Skeletal muscle tissue (tissue), 4 donors: ENCODE results near the gene DLGAP1. TPM values are rescaled to one million over a fixed set of nuclear protein-coding genes. Genes with fewer than 3 reads are reported as not detected.

Experiments used
- H3K27ac ChIP-seq: one replicate; pipeline ENCODE4 v1.7.0; 2013; ENCODE audit warnings: mild to moderate bottlenecking, low read depth, low read length, inconsistent platforms
- H3K27me3 ChIP-seq, 3 donors: one replicate each; pipeline ENCODE4 v1.7.0; 2013; ENCODE audit warnings: low read length in 3 of 3; ENCODE audit not compliant: control insufficient read depth in 3 of 3, insufficient read depth in 3 of 3
- H3K36me3 ChIP-seq, 3 donors: one replicate each; pipeline ENCODE4 v1.7.0; 2013; ENCODE audit warnings: low read length in 3 of 3; ENCODE audit not compliant: control insufficient read depth in 3 of 3, insufficient read depth in 3 of 3
- H3K4me1 ChIP-seq, 3 donors: one replicate each; pipeline ENCODE4 v1.7.0; 2013; ENCODE audit warnings: low read length in 3 of 3, mild to moderate bottlenecking in 3 of 3; ENCODE audit not compliant: control insufficient read depth in 3 of 3, insufficient read depth in 3 of 3
- H3K4me3 ChIP-seq, 3 donors: one replicate each; pipeline ENCODE4 v1.7.0; 2013; ENCODE audit warnings: low read length in 3 of 3
- H3K9ac ChIP-seq, 3 donors: one replicate each; pipeline ENCODE4 v1.7.0; 2013; ENCODE audit warnings: low read length in 3 of 3, mild to moderate bottlenecking in 3 of 3, moderate library complexity in 2 of 3, low read depth in 1 of 3
- H3K9me3 ChIP-seq, 3 donors: one replicate each; pipeline ENCODE4 v1.7.0; 2013; ENCODE audit warnings: low read length in 3 of 3; ENCODE audit not compliant: control insufficient read depth in 3 of 3
- total RNA-seq: library from RNA; depleted of rRNA; stranded (reverse); fragments of >200 nt; gene quantifications from one replicate; pipeline ENCODE4 v1.2.3, GENCODE V29; 2014
- donor health status: Osteomylitis.

DLGAP1 gene
- total RNA-seq, 1 donor from 2014 or later, result 0.52 TPM

GRCh38 chr18:3679241-3679640 is 775.9 kb downstream of the DLGAP1 start:
- Histone ChIP-seq H3K4me1 (no peaks in the 10 kb centered on the region), H3K4me3 (no peak overlapping the region), H3K27me3 (no peaks in the 10 kb centered on the region), H3K9ac (no peak overlapping the region), H3K9me3 (no peaks in the 10 kb centered on the region), H3K27ac (no peak overlapping the region), H3K36me3 (no peaks in the 10 kb centered on the region)

DNA sequence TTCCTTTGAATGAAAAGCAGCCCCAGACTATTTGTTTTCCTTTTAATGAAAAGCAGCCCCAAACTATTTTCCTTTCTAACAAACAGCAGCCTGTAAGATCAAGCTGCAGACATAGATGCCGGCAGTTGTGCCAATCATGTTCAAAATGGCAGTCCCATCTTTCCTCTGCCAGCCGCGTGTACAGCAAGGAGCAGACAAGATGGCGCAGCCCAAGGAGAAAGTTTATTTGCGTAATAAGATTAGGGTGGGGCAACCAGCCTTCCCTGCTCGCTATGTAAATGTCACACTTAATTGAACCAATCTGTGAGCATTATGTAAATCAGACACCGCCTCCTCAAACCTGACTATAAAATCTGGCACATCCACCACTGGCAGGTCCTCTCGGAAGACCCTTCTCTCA is 779.1 kb downstream of the DLGAP1 start:
- Histone ChIP-seq H3K4me3 (no peak overlapping the region), H3K9me3 (no peaks in the 10 kb centered on the region), H3K27me3 (no peaks in the 10 kb centered on the region), H3K36me3 (no peaks in the 10 kb centered on the region), H3K27ac (no peak overlapping the region), H3K4me1 (no peaks in the 10 kb centered on the region), H3K9ac (no peak overlapping the region)

DNA sequence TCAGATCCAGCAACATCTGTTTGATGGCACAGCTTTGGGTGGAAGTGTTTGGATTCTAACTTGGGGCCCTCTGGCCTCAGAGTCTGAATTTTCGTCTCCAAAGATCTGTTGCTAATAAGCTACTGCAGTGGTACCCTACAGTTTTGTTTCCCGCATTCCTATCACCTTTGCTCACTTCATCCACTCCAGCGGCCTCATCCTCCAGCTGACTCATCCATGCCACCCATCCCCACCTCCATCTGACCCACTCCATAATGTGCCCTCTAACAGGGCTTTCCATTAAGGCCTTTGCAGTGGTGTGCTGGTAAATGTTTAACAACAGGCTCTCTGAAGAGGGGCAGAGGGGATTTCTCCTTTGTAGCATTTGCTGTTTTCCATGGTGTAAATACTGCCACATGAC is 779.7 kb downstream of the DLGAP1 start:
- Histone ChIP-seq H3K9ac (no peak overlapping the region), H3K4me3 (no peak overlapping the region), H3K36me3 (no peaks in the 10 kb centered on the region), H3K4me1 (no peaks in the 10 kb centered on the region), H3K9me3 (no peaks in the 10 kb centered on the region), H3K27me3 (no peaks in the 10 kb centered on the region), H3K27ac (no peak overlapping the region)

DNA sequence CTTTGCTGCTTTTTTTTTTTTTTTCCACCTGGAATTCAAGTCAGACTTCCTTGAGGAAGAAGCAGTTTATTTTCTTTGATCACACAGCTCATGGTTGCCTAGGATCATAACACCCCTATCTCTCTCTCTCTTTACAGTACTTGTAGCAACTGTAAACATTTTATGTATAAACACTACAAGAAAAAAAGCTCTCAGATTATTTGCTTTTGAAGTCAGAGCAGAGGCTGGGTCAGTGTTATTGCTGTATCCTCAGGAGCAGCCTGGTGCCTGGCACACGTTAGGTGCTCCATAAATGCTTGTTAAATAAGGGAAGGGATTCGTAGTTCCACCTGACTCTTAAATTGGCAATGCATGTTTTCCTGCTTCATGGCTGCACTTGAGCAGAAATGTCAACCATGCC is 783.9 kb downstream of the DLGAP1 start:
- Histone ChIP-seq H3K9me3 (no peaks in the 10 kb centered on the region), H3K9ac (no peak overlapping the region), H3K27ac (no peak overlapping the region), H3K4me1 (peaks cover 0 to under 1% (median under 1%) of the 10 kb centered on the region in 3 donors), H3K27me3 (no peaks in the 10 kb centered on the region), H3K4me3 (no peak overlapping the region), H3K36me3 (no peaks in the 10 kb centered on the region)

DNA sequence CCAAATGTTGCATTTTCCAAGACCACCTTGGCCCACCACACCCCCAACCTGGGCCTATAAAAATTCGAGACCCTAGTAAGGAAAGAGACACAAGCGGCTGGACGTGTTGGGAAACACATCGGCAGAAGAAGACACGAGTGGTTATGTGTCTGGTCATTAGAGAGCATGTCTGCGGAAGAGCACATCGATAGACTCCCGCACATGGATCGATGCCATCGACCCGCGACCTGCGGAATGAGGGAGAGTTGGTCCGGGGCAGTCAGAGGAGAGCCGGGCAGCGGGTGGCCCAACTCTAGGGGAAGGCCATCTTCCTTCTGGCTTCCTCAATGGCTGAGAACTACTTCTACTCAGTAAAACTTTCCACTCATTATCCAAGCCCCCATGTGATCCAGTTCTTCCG is 785.7 kb downstream of the DLGAP1 start:
- H3K27me3 ChIP-seq, result no peaks in the 10 kb centered on the region
- no peak overlapping the region for H3K27ac ChIP-seq
- H3K4me1 ChIP-seq, result peaks cover 4 to 7% (median 7%) of the 10 kb centered on the region in 3 donors
- H3K36me3 ChIP-seq, result no peaks in the 10 kb centered on the region
- no peaks in the 10 kb centered on the region for H3K9me3 ChIP-seq
- no peak overlapping the region for H3K4me3 ChIP-seq
- H3K9ac ChIP-seq, result no peak overlapping the region

GRCh38 chr18:3667255-3668137 is 787.6 kb downstream of the DLGAP1 start:
- Histone ChIP-seq H3K9ac (no peak overlapping the region), H3K4me1 (peaks cover 4 to 7% (median 7%) of the 10 kb centered on the region in 3 donors), H3K36me3 (no peaks in the 10 kb centered on the region), H3K27me3 (no peaks in the 10 kb centered on the region), H3K27ac (no peak overlapping the region), H3K4me3 (no peak overlapping the region), H3K9me3 (no peaks in the 10 kb centered on the region)

- no peak overlapping the region for H3K4me3 ChIP-seq
Measured at GRCh38 chr18:3666526-3667254, 788.4 kb downstream of the DLGAP1 start.

GRCh38 chr18:3665780-3666525 is 789.2 kb downstream of the DLGAP1 start:
- H3K4me1 ChIP-seq, result peaks cover 4 to 7% (median 7%) of the 10 kb centered on the region in 3 donors
- peak overlapping the region; percentile 44 to 72 (median 57) for H3K9ac ChIP-seq
- H3K27ac ChIP-seq, result peak overlapping the region; percentile 51
- no peaks in the 10 kb centered on the region for H3K27me3 ChIP-seq
- H3K9me3 ChIP-seq, result no peaks in the 10 kb centered on the region
- no peaks in the 10 kb centered on the region for H3K36me3 ChIP-seq
- peak overlapping the region; percentile 41 to 69 (median 45) for H3K4me3 ChIP-seq

More at GRCh38 chr18:3666526-3667254, 788.4 kb downstream of the DLGAP1 start:
- no peak overlapping the region for H3K9ac ChIP-seq
- H3K36me3 ChIP-seq, result no peaks in the 10 kb centered on the region
- H3K27ac ChIP-seq, result no peak overlapping the region
- H3K27me3 ChIP-seq, result no peaks in the 10 kb centered on the region
- peaks cover 4 to 7% (median 7%) of the 10 kb centered on the region in 3 donors for H3K4me1 ChIP-seq
- H3K9me3 ChIP-seq, result no peaks in the 10 kb centered on the region

DNA sequence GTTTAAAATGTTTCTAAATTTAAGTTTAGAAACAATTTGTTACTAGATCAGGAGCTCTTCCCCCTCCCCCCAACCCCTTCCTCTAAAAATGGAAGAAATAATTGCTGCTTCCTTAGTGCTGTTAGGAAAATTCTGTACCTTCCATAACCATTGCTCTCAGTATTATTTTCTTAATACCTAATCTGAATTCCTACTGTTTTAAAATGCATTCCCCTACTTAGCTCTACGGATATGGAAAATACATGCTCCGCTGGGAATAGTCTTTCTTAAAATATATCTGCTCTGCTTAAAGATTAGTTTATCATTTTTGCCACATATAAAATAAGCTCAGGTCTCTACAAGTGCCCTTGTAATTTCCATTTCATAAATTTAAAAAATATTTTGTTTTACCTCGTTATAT is 789.9 kb downstream of the DLGAP1 start:
- Histone ChIP-seq H3K9ac (no peak overlapping the region), H3K36me3 (no peaks in the 10 kb centered on the region), H3K27me3 (no peaks in the 10 kb centered on the region), H3K4me3 (no peak overlapping the region), H3K4me1 (peaks cover 4 to 7% (median 7%) of the 10 kb centered on the region in 3 donors), H3K9me3 (no peaks in the 10 kb centered on the region), H3K27ac (no peak overlapping the region)
